Testis (tissue), 3 donors: ENCODE data around the gene CAVIN2. TPM values are rescaled to one million over a fixed set of nuclear protein-coding genes. Genes with fewer than 3 reads are reported as not detected.

Experiments
- DNase-seq: peaks from one replicate; pipeline ENCODE4 v3.0.0-alpha.2; 2019
- H3K27ac ChIP-seq, 2 donors: fragments of 200-600 bp; sonication (generic); one replicate each; pipeline ENCODE4 v1.5.1; 2019
- H3K27me3 ChIP-seq: fragments of 200-600 bp; sonication (generic); one replicate; pipeline ENCODE4 v1.5.1; 2019
- H3K36me3 ChIP-seq: fragments of 200-600 bp; sonication (generic); one replicate; pipeline ENCODE4 v1.5.1; 2017; ENCODE audit warnings: low read depth; ENCODE audit errors: missing control alignments
- H3K4me1 ChIP-seq: fragments of 200-600 bp; sonication (generic); one replicate; pipeline ENCODE4 v1.5.1; 2019
- H3K4me3 ChIP-seq, 2 donors: fragments of 200-600 bp; sonication (generic); one replicate each; pipeline ENCODE4 v1.5.1; 2017 to 2019
- H3K9me3 ChIP-seq: fragments of 200-600 bp; sonication (generic); one replicate; pipeline ENCODE4 v1.5.1; 2017
- POLR2A ChIP-seq: fragments of 450-650 bp; IDR thresholded peaks from one replicate; pipeline ENCODE4 v1.6.1; 2017; ENCODE audit warnings: antibody characterized with exemption, mild to moderate bottlenecking, moderate library complexity
- WGBS, 2 donors: methylation state at CpG; one replicate each; pipeline ENCODE4 v1.1.5; 2018; 5-methylcytosine and 5-hydroxymethylcytosine counted together
- intact Hi-C: fragments of 100-400 bp; cut with DNase I; formaldehyde crosslinking; loops from one replicate; pipeline ENCODE4 v1.15.1; 2023; ENCODE audit warnings: low total_unique reads
- polyA plus RNA-seq: library from polyadenylated mRNA; stranded (reverse); fragments of 350-450 nt; fragmentation: Illumina TruSeq; extraction: RNeasy Lipid Tissue Mini Kit (QIAGEN cat#74804); gene quantifications from one replicate; pipeline ENCODE4 v1.2.3, GENCODE V29; 2014; ENCODE audit warnings: low read depth, low replicate concordance; ENCODE audit not compliant: insufficient read depth
- total RNA-seq, 2 donors: library from RNA; depleted of rRNA; stranded (reverse); fragments of >200 nt; gene quantifications; one replicate each; pipeline ENCODE4 v1.2.3, GENCODE V29; 2016
- TF ChIP-seq, protein P1 (sequence below), 3 experiments: fragments of 450-650 bp in 2 of 3; fragments of 200-600 bp in 1 of 3; sonication (generic) in 1 of 3; IDR thresholded peaks; one replicate each; pipeline ENCODE4 v1.5.1; 2016 to 2019; ENCODE audit warnings: antibody characterized with exemption in 3 of 3, mild to moderate bottlenecking in 2 of 3, moderate library complexity in 1 of 3

Gene CAVIN2
- total and polyA plus RNA-seq, 3 donors from 2014 or later: 3.3 to 5.1 (median 4.1) TPM

DNA sequence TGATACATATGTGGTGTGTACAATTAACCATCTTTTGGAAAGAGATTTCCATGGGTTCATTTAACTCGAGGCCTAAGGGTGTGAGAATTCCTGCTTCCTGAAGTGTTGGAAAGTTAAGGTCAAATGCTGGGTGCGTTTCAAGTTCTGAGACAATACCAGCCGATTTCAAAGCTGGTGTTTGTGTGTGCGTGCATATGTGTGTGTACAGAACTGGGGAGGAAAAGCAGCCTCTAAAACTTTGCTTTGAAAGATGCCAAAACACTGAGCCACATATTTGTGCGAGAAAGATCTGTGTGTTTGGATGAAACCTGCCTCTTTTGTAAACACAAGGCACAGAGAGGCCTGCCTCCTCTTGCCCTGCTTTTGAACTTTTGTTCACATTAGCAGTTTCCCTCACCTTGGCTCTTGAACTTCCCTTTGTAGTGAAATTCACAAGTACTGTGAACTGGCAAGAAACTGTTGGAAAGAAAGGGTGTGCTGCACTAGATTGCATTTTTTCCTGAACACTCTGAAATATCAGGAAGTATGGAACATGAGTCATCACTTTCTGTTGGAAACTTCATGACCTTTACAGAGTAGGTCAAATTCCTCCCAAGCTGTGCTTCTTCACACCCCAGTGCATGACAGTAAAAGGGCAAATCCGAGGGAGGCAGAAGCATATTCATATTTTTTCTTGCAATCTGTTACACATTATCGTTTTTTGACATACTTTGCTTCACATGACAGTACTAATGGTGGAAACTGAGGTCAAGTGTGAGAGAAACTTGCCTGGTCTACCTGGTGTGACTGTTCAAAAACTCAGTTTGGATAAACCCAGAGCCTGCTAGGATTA lies 20.0 kb upstream of the CAVIN2 start:
- WGBS, 2 donors: 27 to 39% methylated on average over 7 of the region's 7 CpGs
- H3K4me1 ChIP-seq: peaks cover 24% of the 10 kb centered on the region
- intact Hi-C loops: no loop called here

DNA sequence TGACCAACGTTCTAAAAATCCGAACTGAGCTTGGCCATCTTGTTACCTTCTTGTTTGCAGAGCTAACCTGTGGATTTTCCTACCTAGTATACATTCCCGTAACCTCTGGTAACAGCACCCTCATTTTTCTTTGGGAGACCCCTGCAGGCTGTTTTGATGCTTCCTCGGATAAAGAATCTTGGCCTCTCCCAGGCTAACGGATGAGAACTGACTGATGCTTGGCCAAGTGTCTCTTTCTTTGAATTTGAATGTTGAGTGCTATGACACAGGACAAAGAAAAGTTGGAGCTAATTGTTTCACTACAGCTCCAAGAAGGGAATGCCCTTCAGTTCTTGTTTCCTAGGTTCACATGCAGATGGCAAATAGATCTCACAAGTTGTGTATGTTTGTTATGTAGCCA lies 19.3 kb upstream of the CAVIN2 start:
- intact Hi-C loops: no loop called here
- Histone ChIP-seq H3K36me3 (no peaks in the 10 kb centered on the region), H3K4me1 (peaks cover 24% of the 10 kb centered on the region), H3K27ac (peak overlapping the region in 1 of 2 donors; percentile 59), H3K9me3 (no peaks in the 10 kb centered on the region), H3K27me3 (no peaks in the 10 kb centered on the region), H3K4me3 (no peak overlapping the region)
- TF ChIP-seq, protein P1, sequence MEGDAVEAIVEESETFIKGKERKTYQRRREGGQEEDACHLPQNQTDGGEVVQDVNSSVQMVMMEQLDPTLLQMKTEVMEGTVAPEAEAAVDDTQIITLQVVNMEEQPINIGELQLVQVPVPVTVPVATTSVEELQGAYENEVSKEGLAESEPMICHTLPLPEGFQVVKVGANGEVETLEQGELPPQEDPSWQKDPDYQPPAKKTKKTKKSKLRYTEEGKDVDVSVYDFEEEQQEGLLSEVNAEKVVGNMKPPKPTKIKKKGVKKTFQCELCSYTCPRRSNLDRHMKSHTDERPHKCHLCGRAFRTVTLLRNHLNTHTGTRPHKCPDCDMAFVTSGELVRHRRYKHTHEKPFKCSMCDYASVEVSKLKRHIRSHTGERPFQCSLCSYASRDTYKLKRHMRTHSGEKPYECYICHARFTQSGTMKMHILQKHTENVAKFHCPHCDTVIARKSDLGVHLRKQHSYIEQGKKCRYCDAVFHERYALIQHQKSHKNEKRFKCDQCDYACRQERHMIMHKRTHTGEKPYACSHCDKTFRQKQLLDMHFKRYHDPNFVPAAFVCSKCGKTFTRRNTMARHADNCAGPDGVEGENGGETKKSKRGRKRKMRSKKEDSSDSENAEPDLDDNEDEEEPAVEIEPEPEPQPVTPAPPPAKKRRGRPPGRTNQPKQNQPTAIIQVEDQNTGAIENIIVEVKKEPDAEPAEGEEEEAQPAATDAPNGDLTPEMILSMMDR (IDR thresholded peaks at IDR 0.05): no peak
- no peak for TF ChIP-seq POLR2A
- DNase-seq: no peak
- 73 to 82% methylated on average over 5 of the region's 5 CpGs for WGBS, 2 donors

More for the DNA sequence above, 20.0 kb upstream of the CAVIN2 start:
- H3K36me3 ChIP-seq: no peaks in the 10 kb centered on the region
- H3K9me3 ChIP-seq: no peaks in the 10 kb centered on the region
- no peak overlapping the region for H3K4me3 ChIP-seq
- peak overlapping the region; percentile 25 to 59 for H3K27ac ChIP-seq
- DNase-seq: peak; percentile 36
- TF ChIP-seq, protein P1 (IDR thresholded peaks at IDR 0.05): no peak
- no peak for TF ChIP-seq POLR2A
- H3K27me3 ChIP-seq: no peaks in the 10 kb centered on the region

DNA sequence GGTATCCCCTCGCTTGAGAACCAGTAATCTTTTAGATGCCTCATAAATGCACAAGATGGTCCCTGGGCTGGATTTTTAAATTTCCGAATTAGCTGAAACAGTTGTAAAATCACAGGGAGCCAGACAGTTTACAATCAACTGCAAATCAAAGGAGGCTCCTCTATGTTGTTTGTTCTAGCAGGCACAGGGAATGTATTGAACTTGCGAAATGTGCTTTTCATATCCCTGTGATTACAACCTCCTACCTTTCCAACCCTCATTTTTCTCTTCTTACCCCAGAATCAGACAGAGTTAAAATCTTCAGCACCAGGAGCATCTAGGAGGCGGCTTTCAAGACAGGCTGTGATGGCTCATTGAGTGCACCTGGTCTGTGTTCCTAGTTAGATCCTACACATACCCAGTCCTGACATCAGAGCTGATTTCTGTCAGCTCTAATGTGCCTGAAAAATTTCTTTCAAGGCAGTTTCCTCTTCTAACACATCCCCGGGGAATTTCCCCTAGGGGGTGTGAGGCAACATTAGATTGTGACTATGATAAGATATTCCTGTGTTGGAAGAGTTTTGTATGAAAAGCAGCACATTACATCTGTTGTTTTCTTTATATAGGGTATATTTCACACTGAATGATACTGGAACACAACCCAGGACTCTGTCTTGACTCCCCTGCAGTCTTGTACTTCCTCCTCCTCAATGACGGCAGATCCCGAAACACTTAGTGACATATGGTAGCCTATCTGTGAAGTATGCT lies 17.9 kb upstream of the CAVIN2 start:
- WGBS, 2 donors: 81 to 87% methylated on average over 7 of the region's 7 CpGs
- no peaks in the 10 kb centered on the region for H3K36me3 ChIP-seq
- no peak overlapping the region for H3K27ac ChIP-seq
- H3K4me1 ChIP-seq: peaks cover 24% of the 10 kb centered on the region
- no peaks in the 10 kb centered on the region for H3K9me3 ChIP-seq
- intact Hi-C loops: no loop called here
- no peak overlapping the region for H3K4me3 ChIP-seq
- no peak for DNase-seq
- TF ChIP-seq, protein P1 (IDR thresholded peaks at IDR 0.05): no peak
- TF ChIP-seq POLR2A: no peak
- H3K27me3 ChIP-seq: no peaks in the 10 kb centered on the region

DNA sequence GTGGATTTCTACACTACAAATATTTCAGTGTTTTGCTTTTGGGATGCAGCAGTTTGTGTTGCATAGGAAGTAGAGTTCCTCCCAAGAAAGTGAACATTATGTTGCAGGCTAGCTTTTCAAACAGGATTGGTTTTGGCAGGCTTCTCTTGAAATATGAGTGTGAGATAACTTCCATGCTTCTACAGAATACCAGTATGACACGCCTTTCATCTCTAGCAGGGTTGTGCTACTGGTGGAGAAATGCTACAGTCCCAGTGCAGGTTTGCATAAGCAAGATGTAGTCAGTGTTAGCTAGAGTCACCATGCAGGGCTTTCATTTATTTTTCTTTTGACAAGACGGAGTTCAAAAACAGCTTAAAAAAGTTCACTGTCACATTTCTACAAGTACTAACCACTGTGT lies 17.1 kb upstream of the CAVIN2 start:
- Histone ChIP-seq H3K27me3 (no peaks in the 10 kb centered on the region), H3K27ac (no peak overlapping the region), H3K9me3 (no peaks in the 10 kb centered on the region), H3K36me3 (no peaks in the 10 kb centered on the region), H3K4me3 (no peak overlapping the region), H3K4me1 (peaks cover 24% of the 10 kb centered on the region)
- intact Hi-C loops: no loop called here
- no peak for TF ChIP-seq POLR2A
- TF ChIP-seq, protein P1 (IDR thresholded peaks at IDR 0.05): no peak
- DNase-seq: no peak
- WGBS, 2 donors: 70 to 73% methylated on average over 2 of the region's 2 CpGs
